HG03039 (cell line): ENCODE data around the gene MMP28.

Experiments used
- ATAC-seq: cut with Tn5 transposase; IDR thresholded peaks from one replicate; pipeline ENCODE4 v1.9.1; 2021; ENCODE audit warnings: mild to moderate bottlenecking, moderate library complexity; ENCODE audit not compliant: unreplicated experiment

The MMP28 gene

GRCh38 chr17:35744830-35745229, 50.6 kb downstream of the MMP28 start:
- no peak for ATAC-seq

DNA sequence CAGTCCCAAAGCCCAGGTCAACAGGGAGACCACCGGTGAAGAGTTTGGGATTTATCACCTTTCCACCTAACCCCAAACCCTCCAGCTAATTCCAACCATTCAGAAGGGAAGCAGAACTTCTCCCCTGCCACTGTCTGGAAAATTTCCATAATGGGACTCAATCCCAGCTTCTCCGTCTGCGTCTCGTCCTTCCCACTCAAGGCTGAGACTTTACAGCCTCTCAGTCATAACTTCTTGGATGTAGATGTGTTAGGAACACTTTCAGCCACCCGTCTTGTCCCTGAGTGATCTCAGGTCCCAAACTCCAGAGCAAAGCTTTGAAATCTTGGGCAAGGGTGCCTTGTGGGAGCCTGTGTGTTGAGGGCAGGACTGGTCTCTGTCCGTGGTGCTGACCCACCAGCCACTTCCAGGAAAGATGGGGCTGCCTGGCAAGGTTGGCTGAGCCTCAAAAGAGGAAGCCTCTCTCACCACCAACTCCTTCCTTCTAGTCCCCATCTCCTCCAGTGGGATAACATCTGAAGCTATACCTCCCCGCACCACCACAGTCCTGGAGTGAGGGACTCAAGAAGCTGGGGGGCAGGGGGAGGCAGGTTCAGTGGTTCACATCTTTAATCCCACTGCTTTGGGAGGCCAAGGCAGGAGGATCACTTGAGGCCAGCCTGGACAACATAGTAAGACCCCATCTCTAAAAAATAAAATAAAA, 51.7 kb downstream of the MMP28 start:
- no peak for ATAC-seq

DNA sequence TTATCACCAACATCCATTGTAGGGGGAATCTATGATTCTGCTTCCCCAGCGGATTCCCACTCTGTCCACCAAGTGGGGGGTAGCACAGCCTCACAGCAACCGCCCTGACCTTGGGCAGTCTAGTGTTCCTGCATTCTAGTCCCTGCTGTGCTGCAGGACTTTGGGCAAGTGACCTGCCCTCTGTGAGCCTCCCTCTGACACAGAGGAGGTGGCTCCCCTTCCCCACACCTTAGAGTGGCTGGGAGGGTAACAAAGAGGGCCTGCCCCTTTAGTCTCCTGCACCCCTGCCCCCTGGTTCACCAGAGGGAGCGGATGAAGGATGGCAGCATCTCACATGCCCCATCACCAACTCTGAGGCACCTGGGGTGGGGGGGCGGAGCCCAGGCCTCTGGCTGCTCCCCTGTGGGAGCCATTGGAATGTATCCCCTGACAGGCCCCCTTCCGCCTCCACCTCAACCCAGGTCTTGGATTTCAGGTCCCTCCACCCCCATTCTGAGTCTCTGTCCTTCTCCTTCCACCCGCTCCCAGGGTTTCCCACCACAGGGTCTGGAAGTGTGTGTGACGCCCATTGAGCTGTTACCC, 52.5 kb downstream of the MMP28 start:
- ATAC-seq, result no peak

- ATAC-seq, result no peak
Observed at GRCh38 chr17:35742496-35742895, 52.9 kb downstream of the MMP28 start.

GRCh38 chr17:35740997-35741931, 54.2 kb downstream of the MMP28 start:
- ATAC-seq, result no peak

DNA sequence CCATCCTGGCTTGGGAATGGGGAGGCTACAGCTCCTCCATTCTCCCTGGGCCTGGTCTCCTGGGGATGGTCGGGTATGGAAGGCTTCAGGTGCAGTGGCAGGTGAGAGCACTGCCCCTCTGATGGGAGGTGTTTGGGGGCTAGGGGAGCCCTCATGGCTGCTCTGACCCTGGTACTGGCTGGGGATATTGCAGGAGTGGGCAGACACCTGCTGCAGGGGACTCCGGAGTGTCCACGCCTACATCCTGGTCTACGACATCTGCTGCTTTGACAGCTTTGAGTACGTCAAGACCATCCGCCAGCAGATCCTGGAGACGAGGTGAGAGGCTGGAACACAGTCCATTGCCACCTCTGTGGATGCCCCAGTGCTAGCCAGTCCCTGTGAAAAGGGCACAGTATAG, 55.2 kb downstream of the MMP28 start:
- no peak for ATAC-seq

DNA sequence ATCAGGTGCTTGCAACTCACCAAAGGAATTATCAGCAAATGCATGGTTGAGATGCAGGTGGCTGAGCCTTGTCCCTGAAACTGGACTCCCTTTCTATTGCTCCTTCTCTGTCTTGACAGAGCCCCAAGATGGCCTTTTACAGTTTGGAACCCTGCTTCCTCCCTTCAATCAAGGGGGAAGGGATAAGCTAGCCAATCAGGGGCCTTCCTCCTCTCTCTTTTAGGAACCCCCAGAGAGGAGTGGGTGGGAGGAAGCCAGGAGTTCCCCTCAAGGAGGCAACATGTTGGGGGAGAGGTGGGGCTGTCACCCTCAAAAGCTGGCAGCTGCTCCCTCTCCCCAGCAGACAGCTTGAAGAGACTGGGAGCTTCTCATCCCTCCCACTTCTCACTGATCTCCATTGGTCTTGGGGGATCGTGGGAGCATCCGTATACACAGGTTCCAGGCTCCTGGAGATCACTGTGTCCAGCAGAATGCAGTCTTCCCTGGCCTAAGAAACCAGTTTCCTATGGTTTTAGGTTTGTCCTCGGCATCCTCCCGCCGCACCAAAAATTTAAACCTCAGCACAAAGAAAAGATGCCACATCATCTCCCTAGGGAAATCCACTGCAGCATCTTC, 56.8 kb downstream of the MMP28 start:
- no peak for ATAC-seq

GRCh38 chr17:35736236-35736635, 59.2 kb downstream of the MMP28 start:
- ATAC-seq, result no peak

GRCh38 chr17:35735036-35735805, 60.2 kb downstream of the MMP28 start:
- no peak for ATAC-seq

DNA sequence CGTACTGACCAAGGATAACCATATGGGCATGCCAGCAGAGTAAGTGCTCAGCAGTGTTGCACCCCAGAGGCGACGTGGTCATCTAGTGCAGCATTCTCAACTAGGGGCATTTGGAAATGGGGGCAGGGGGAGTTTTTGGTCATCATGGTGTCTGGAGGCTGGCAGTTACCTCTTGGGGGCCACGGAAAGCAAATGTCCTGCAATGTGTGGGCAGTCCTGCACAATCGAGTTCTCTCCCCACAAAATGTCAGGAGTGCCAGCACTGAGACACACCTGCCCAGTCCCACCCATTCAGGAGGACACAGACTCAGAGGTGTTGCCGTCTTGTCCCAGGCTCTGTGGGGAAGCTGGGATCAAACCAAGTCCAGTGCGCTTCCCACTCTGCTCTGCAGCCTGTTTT, 61.0 kb downstream of the MMP28 start:
- ATAC-seq, result no peak

- ATAC-seq, result no peak
Observed at GRCh38 chr17:35733366-35733765, 62.1 kb downstream of the MMP28 start.

DNA sequence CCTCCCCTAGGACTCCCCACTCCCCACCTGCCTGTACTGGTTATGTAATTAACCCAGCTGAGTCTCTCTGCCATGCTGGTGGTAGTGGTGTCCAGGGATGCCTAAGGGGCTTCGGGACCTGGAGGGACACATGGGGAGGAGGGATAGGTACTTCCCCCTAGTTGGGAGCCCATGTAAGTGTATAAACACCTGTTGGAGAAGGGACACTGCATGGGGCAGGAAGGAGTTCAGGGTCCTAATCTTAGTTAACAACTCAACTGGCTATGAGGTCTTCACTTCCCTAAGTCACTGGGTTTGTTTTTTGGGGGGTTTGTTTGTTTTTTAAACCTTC, 62.7 kb downstream of the MMP28 start:
- no peak for ATAC-seq

DNA sequence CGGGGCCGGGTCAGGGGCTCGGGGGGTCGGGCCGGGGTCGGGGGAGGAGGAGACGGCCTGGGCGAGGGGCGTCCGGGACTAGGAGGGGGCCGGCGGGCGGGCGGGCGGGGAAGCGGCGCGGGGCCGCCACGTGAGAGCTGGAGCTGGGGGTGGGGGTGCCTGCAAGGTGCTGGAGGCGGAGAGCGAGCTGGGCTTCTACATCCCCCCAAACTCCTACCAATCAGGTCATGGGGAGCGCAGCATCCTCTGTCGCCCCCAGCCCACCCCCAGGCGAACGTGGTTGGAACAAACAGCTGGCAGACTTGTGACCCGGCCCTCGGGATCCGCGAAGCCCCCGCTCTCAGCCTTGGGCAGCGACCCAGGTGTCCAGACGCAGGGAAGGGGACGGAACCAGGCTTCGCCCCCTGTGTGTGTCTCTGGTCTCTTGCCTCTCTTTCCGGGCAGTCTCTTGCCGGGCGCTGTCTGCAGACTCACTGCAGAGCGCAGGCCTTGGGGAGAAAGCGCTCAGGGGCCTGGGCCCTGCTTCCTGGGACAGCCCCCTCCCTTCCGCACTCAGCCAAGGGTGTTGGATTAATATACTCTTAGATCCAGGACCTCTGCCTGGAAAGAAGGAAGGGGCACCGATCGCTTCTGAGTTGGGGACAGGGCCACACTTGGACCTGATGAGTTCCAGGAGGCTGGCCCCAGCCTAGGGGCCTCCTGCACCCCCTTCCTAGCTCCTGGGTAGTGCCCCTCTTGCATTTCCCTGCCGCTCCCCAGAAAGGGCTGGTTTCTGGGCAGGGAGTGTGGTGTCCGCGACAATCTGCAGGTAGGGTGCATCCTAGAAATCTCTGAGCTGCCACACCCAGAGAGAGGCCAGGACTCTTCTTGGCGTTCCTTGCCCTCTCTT, 63.3 kb downstream of the MMP28 start:
- no peak for ATAC-seq

- no peak for ATAC-seq
Observed at GRCh38 chr17:35731239-35731916, 64.1 kb downstream of the MMP28 start, which contains the start of gene RASL10B. Gene RASL10B (plus strand): TSS chr17:35731639. CDS start chr17:35735185, 3,546 bp downstream.

GRCh38 chr17:35730400-35731005, 64.9 kb downstream of the MMP28 start:
- no peak for ATAC-seq

- no peak for ATAC-seq
Observed at GRCh38 chr17:35729405-35729833, 66.0 kb downstream of the MMP28 start.

DNA sequence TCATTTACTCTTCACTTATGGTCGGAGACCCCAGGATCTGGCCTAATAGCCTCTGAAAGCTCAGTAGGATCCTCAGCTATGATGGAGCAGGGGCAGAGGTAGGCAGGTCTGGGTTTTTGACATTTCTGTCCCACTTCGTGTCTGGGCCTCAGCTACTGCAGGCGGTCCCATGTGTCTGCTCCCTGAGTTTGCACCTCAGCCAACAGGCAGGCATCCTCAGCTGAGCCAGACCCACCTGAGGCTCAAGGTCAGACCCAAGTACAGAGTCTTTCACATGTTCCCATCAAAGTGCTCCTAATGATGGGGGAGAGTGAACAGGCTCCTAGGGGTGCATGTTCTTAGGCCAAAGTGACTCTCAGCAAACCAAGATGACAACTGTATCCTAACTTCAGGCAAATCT, 66.9 kb downstream of the MMP28 start:
- no peak for ATAC-seq

DNA sequence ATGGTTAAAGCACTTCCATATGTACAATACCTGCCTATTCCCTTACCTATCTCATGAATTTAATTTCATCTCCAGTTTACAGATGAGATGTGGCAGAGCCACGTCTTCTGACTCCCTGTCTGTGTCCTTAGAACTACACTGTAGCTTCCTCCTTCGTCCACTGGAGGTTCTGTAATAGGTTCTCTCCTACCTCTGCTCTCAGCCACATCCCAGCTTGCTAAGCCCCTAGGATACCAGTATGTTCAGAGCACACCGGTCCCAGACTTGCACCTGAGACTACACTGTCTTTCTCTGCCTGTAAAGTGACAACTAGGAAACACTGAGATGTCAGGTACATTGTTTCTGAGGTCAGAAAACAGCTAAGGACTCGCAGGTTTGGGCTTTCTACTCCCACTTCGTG, 67.8 kb downstream of the MMP28 start:
- no peak for ATAC-seq
